Right lobe of liver (tissue), 4 donors: Measurements from ENCODE around the gene TICAM1.

Source experiments
- POLR2A ChIP-seq: fragments of 450-650 bp; IDR thresholded peaks from one replicate; pipeline ENCODE4 v1.6.1; 2017; ENCODE audit warnings: antibody characterized with exemption, mild to moderate bottlenecking
- TF ChIP-seq, protein P1 (sequence below), 4 donors: fragments of 200-600 bp in 3 of 4; fragments of 450-650 bp in 1 of 4; IDR thresholded peaks; one replicate each; pipeline versions ENCODE4 v1.5.1 to v1.8.0; 2016 to 2022; ENCODE audit warnings: antibody characterized with exemption in 4 of 4, mild to moderate bottlenecking in 2 of 4
- donor health status: DM: no; HTN: no; CAD: no.
- donor health status: DM: no; HTN: no; CAD: no.
- donor health status: DM: no; HTN: yes; CAD: no.

DNA sequence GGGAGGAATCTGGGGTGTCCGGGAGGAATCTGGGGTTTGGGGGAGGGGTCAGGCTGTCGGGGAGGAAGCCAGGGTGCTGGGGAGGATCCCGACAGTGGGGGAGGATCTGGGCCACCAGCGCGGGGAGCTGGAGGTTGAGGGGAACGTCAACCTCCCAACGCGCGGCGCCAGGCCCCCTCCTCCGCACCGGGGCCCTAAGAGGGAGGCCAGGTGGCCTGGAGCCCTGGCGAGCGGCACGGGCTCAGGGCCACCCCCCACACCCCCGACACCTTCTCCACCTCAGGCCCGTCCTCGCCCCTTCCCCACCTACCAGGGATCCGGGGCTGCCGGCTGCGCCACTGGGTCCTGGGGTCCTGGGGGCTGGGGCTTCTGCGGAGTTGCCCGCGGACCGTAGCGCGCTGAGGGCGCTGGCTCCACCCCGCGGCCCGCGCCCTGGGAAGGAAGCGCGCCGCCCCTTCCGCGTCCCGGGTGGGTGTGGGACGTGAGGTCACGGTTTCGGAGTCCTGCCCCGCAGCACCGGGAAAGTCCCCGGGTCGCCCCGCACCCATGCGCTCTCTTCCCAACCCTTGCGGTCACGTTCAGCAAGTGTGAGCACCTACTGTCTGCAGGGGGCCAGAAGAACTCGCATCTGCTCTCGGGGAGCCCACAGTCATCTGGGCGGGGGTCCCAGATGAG is at the start of gene TICAM1:
- TF ChIP-seq POLR2A: peak; percentile 86
- TF ChIP-seq, protein P1, sequence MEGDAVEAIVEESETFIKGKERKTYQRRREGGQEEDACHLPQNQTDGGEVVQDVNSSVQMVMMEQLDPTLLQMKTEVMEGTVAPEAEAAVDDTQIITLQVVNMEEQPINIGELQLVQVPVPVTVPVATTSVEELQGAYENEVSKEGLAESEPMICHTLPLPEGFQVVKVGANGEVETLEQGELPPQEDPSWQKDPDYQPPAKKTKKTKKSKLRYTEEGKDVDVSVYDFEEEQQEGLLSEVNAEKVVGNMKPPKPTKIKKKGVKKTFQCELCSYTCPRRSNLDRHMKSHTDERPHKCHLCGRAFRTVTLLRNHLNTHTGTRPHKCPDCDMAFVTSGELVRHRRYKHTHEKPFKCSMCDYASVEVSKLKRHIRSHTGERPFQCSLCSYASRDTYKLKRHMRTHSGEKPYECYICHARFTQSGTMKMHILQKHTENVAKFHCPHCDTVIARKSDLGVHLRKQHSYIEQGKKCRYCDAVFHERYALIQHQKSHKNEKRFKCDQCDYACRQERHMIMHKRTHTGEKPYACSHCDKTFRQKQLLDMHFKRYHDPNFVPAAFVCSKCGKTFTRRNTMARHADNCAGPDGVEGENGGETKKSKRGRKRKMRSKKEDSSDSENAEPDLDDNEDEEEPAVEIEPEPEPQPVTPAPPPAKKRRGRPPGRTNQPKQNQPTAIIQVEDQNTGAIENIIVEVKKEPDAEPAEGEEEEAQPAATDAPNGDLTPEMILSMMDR (IDR thresholded peaks at IDR 0.05): no peak
